Thoracic aorta (tissue), 2 donors: Measurements from ENCODE around the gene PHF12. TPM values are rescaled to one million over a fixed set of nuclear protein-coding genes. Genes with fewer than 3 reads are reported as not detected.

Experiments
- ATAC-seq: fragments of 150-250 bp; one replicate; pipeline ENCODE4 v1.8.0; 2017; ENCODE audit warnings: low read depth; ENCODE audit not compliant: insufficient number of reproducible peaks, low FRiP score
- DNase-seq: peaks from one replicate; pipeline ENCODE4 v3.0.0-alpha.2; 2020; ENCODE audit warnings: low spot score
- H3K27ac ChIP-seq, 2 donors: fragments of 200-600 bp; sonication (generic); 1 replicate in 1 of 2; 2 replicates in 1 of 2; pipeline ENCODE4 v1.5.1; 2016; ENCODE audit warnings: mild to moderate bottlenecking in 2 of 2, moderate library complexity in 2 of 2
- H3K27me3 ChIP-seq: fragments of 200-600 bp; sonication (generic); replicated peaks from 2 replicates; pipeline ENCODE4 v1.6.0; 2016; ENCODE audit warnings: mild to moderate bottlenecking; ENCODE audit not compliant: insufficient read depth
- H3K36me3 ChIP-seq: fragments of 200-600 bp; sonication (generic); one replicate; pipeline ENCODE4 v1.5.1; 2016
- H3K4me1 ChIP-seq, 2 donors: fragments of 200-600 bp; sonication (generic); 1 replicate in 1 of 2; 2 replicates in 1 of 2; pipeline versions ENCODE4 v1.5.1 to v1.6.0; 2016; ENCODE audit warnings: low read depth in 2 of 2, mild to moderate bottlenecking in 1 of 2; ENCODE audit not compliant: control insufficient read depth in 1 of 2
- H3K4me3 ChIP-seq: fragments of 200-600 bp; sonication (generic); 2 replicates; pipeline ENCODE4 v1.5.1; 2016; ENCODE audit warnings: mild to moderate bottlenecking
- H3K9me3 ChIP-seq: fragments of 200-600 bp; sonication (generic); 2 replicates; pipeline ENCODE4 v1.5.1; 2016
- CTCF ChIP-seq: fragments of 200-600 bp; sonication (generic); IDR thresholded peaks from one replicate; pipeline ENCODE4 v1.5.1; 2019; ENCODE audit warnings: antibody characterized with exemption
- total RNA-seq, 2 donors: library from RNA; depleted of rRNA; stranded (reverse); fragments of >200 nt; gene quantifications; one replicate each; pipeline versions ENCODE4 v1.1.0 to v1.2.3, GENCODE V29; 2016

PHF12 gene
- total RNA-seq, 2 donors from 2014 or later, result 46.4 to 99.4 TPM

GRCh38 chr17:28882154-28882895 is 69.0 kb downstream of the PHF12 start:
- no peak overlapping the region for H3K4me3 ChIP-seq
- H3K27me3 ChIP-seq, result no peaks in the 10 kb centered on the region
- peaks cover 65% of the 10 kb centered on the region for H3K36me3 ChIP-seq
- ATAC-seq (no peak), DNase-seq (no peak)
- no peak overlapping the region for H3K27ac ChIP-seq
- H3K4me1 ChIP-seq, result no peaks in the 10 kb centered on the region
- TF ChIP-seq CTCF, result no peak
- no peaks in the 10 kb centered on the region for H3K9me3 ChIP-seq

- Histone ChIP-seq H3K27me3 (no peaks in the 10 kb centered on the region), H3K9me3 (no peaks in the 10 kb centered on the region), H3K4me1 (no peaks in the 10 kb centered on the region), H3K27ac (no peak overlapping the region), H3K36me3 (peaks cover 65% of the 10 kb centered on the region), H3K4me3 (no peak overlapping the region)
- DNase-seq (no peak), ATAC-seq (no peak)
- TF ChIP-seq CTCF, result no peak
Observed at GRCh38 chr17:28881533-28882056, 69.7 kb downstream of the PHF12 start.

DNA sequence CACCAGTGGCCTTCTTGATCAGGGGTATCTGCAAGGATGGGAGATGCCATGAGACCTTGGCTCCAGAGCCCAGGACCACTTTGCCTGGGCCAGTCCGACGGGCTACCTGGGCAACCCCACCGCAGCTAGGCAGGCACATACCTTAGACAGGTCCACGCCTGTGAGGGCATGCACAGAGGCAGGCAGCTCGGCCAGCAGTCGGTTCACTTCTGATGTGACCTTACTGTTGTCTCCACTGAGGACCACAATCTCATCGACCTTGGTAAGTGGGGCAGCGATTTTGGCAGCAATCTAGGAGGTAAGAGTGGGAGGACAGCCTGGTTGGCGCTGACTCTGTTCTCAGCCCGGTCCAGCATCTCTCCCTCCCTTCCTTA is 70.8 kb downstream of the PHF12 start:
- Histone ChIP-seq H3K4me1 (no peaks in the 10 kb centered on the region), H3K9me3 (no peaks in the 10 kb centered on the region), H3K4me3 (no peak overlapping the region), H3K27ac (no peak overlapping the region), H3K36me3 (peaks cover 65% of the 10 kb centered on the region), H3K27me3 (no peaks in the 10 kb centered on the region)
- DNase-seq (no peak), ATAC-seq (no peak)
- TF ChIP-seq CTCF, result no peak

GRCh38 chr17:28879886-28880571 is 71.3 kb downstream of the PHF12 start:
- peaks cover 60% of the 10 kb centered on the region for H3K36me3 ChIP-seq
- no peak overlapping the region for H3K27ac ChIP-seq
- no peak for ATAC-seq
- no peaks in the 10 kb centered on the region for H3K4me1 ChIP-seq
- H3K4me3 ChIP-seq, result no peak overlapping the region
- no peaks in the 10 kb centered on the region for H3K9me3 ChIP-seq
- no peaks in the 10 kb centered on the region for H3K27me3 ChIP-seq
- DNase-seq, result no peak
- TF ChIP-seq CTCF, result no peak

GRCh38 chr17:28878981-28879380 is 72.3 kb downstream of the PHF12 start:
- DNase-seq, result no peak
- H3K4me3 ChIP-seq, result no peak overlapping the region
- H3K36me3 ChIP-seq, result peaks cover 52% of the 10 kb centered on the region
- no peaks in the 10 kb centered on the region for H3K27me3 ChIP-seq
- no peak for TF ChIP-seq CTCF
- no peak overlapping the region for H3K27ac ChIP-seq
- no peak for ATAC-seq
- H3K9me3 ChIP-seq, result no peaks in the 10 kb centered on the region
- H3K4me1 ChIP-seq, result no peaks in the 10 kb centered on the region
